GM12878 (cell line): ENCODE data around the gene CCDC57. TPM values are rescaled to one million over a fixed set of nuclear protein-coding genes. Genes with fewer than 3 reads are reported as not detected.

Experiments
- ATAC-seq: fragments of 200-7000 bp; cut with Tn5 transposase; 3 replicates; pipeline ENCODE4 v1.9.1; 2020; ENCODE audit warnings: mild to moderate bottlenecking, moderate library complexity
- BruUV-seq: library from RNA; stranded (reverse); fragments of 400-500 nt; replicated peaks from 2 replicates; lab custom pipeline; 2021; lab: Mats Ljungman, UMichigan
- CTCF ChIA-PET: fragments of 300-600 bp; sonication (Branson Sonifier 250); formaldehyde crosslinking; extraction: SDS; loops from one replicate; lab custom pipeline; 2021; ENCODE audit warnings: inconsistent platforms; lab: Yijun Ruan, JAX
- POLR2A ChIA-PET: fragments of 350-600 bp; formaldehyde crosslinking; extraction: SDS; loops from one replicate; lab custom pipeline; 2021; ENCODE audit warnings: inconsistent platforms; lab: Charles Lee
- RAD21 ChIA-PET: fragments of 300-600 bp; sonication (Branson Sonifier 250); formaldehyde crosslinking; loops from one replicate; lab custom pipeline; 2023; ENCODE audit warnings: antibody characterized with exemption; ENCODE audit not compliant: unreplicated experiment; lab: Charles Lee
- SMC1A ChIA-PET: fragments of 300-600 bp; sonication (Branson Sonifier 250); formaldehyde crosslinking; loops from one replicate; lab custom pipeline; 2023; ENCODE audit not compliant: unreplicated experiment, uncharacterized antibody; lab: Charles Lee
- DNase-seq: peaks from one replicate; pipeline ENCODE4 v3.0.0-alpha.2; 2011; ENCODE audit warnings: low read depth, low spot score
- FAIRE-seq: peaks from 3 replicates; lab custom pipeline; 2011; peaks lifted over from hg19 to GRCh38; lab: Jason Lieb, UNC
- H2AFZ ChIP-seq: 2 replicates; pipeline ENCODE4 v1.6.0; 2011; ENCODE audit warnings: low read depth, low read length, control low read depth; ENCODE audit not compliant: control insufficient read depth
- H3K27ac ChIP-seq: 2 replicates; pipeline ENCODE4 v1.5.1; 2011; ENCODE audit warnings: control low read depth; ENCODE audit not compliant: control insufficient read depth, insufficient read depth
- H3K27me3 ChIP-seq, 2 experiments: replicated peaks in 1 of 2; 2 replicates each; pipeline versions ENCODE4 v1.6.0 to v1.6.1; 2011; ENCODE audit warnings: low read length in 1 of 2; ENCODE audit not compliant: control insufficient read depth in 2 of 2, insufficient read depth in 2 of 2
- H3K36me3 ChIP-seq, 2 experiments: 2 replicates each; pipeline ENCODE4 v1.5.1; 2011; ENCODE audit warnings: low read length in 1 of 2; ENCODE audit not compliant: control insufficient read depth in 2 of 2, insufficient read depth in 2 of 2
- H3K4me1 ChIP-seq: 2 replicates; pipeline ENCODE4 v1.6.1; 2011; ENCODE audit warnings: mild to moderate bottlenecking, low read length, moderate library complexity, mixed read lengths; ENCODE audit not compliant: control insufficient read depth, insufficient read depth
- H3K4me2 ChIP-seq: 2 replicates; pipeline ENCODE4 v1.6.0; 2011; ENCODE audit warnings: control low read depth; ENCODE audit not compliant: control insufficient read depth, insufficient read depth
- H3K4me3 ChIP-seq: fragments of 200-600 bp; sonication (generic); 2 replicates; pipeline ENCODE4 v1.5.1; 2016
- H3K79me2 ChIP-seq: 2 replicates; pipeline ENCODE4 v1.6.0; 2011; ENCODE audit warnings: low read length; ENCODE audit not compliant: control insufficient read depth, insufficient read depth
- H3K9ac ChIP-seq: 2 replicates; pipeline ENCODE4 v1.8.0; 2011; ENCODE audit warnings: low read length, control low read depth, mixed read lengths; ENCODE audit not compliant: control insufficient read depth, insufficient read depth
- H3K9me3 ChIP-seq: replicated peaks from 3 replicates; pipeline ENCODE4 v1.5.1; 2011; ENCODE audit warnings: mild to moderate bottlenecking, low read length; ENCODE audit not compliant: control insufficient read depth, insufficient read depth
- H4K20me1 ChIP-seq: 2 replicates; pipeline ENCODE4 v1.6.0; 2011; ENCODE audit not compliant: control insufficient read depth, insufficient read depth
- ATF7 ChIP-seq: fragments of 450-650 bp; IDR thresholded peaks from 2 replicates; pipeline ENCODE4 v1.6.1; 2016; ENCODE audit warnings: low read depth, mild to moderate bottlenecking
- BCL11A ChIP-seq: IDR thresholded peaks from 2 replicates; pipeline ENCODE4 v1.6.1; 2011; ENCODE audit warnings: low read depth, low read length
- BMI1 ChIP-seq: fragments of 450-650 bp; IDR thresholded peaks from 2 replicates; pipeline ENCODE4 v1.6.1; 2016; ENCODE audit warnings: mild to moderate bottlenecking, moderate library complexity, borderline replicate concordance
- CHD2 ChIP-seq: IDR thresholded peaks from 2 replicates; pipeline ENCODE4 v1.6.1; 2011; ENCODE audit warnings: low read depth, low read length, improper control_type of control experiment, borderline replicate concordance
- MEF2A ChIP-seq: IDR thresholded peaks from 2 replicates; pipeline ENCODE4 v1.6.1; 2011; ENCODE audit warnings: low read depth, mild to moderate bottlenecking, low read length, moderate library complexity; ENCODE audit not compliant: insufficient read depth
- MYB ChIP-seq: fragments of 150-350 bp; IDR thresholded peaks from 2 replicates; pipeline ENCODE4 v1.6.1; 2014; ENCODE audit warnings: mild to moderate bottlenecking, low read depth, low read length, borderline replicate concordance
- NBN ChIP-seq: fragments of 450-650 bp; IDR thresholded peaks from 2 replicates; pipeline ENCODE4 v1.6.1; 2016
- RFX5 ChIP-seq: IDR thresholded peaks from 2 replicates; pipeline ENCODE4 v1.6.1; 2011; ENCODE audit warnings: low read depth, low read length, improper control_type of control experiment
- SREBF1 ChIP-seq: IDR thresholded peaks from 2 replicates; pipeline ENCODE4 v1.6.1; 2012; ENCODE audit warnings: mild to moderate bottlenecking, low read length
- WGBS: methylation state at CpG from one replicate; pipeline ENCODE4 v1.1.6; 2016; ENCODE audit warnings: low lambda C conversion rate; ENCODE audit not compliant: insufficient replicate concordance, insufficient coverage; ENCODE audit errors: missing lambda C conversion rate; 5-methylcytosine and 5-hydroxymethylcytosine counted together
- in situ Hi-C: fragments of 300-500 bp; cut with MboI; formaldehyde crosslinking; loops from 9 replicates; pipeline ENCODE4 v1.14.3; 2018; ENCODE audit warnings: mixed read lengths
- intact Hi-C: fragments of 100-400 bp; cut with micrococcal nuclease; formaldehyde crosslinking; loops from one replicate; pipeline ENCODE4 v1.14.2; 2022; ENCODE audit not compliant: unreplicated experiment
- polyA plus RNA-seq, 11 experiments: library from polyadenylated mRNA; depleted of rRNA in 4 of 11; unstranded in 6 of 11; stranded (reverse) in 5 of 11; fragments of >200 nt; fragmentation: Nextera tagmentation in 4 of 11; fragmentation: Illumina TruSeq in 1 of 11; extraction: Ambion mirVana in 4 of 11; extraction: Trizol in 1 of 11; gene quantifications; 1 replicate in 1 of 11; 2 replicates in 10 of 11; pipeline versions ENCODE4 v1.2.1 to v1.2.3, GENCODE V29; 2011 to 2016; ENCODE audit warnings: inconsistent platforms in 2 of 11, missing spikeins in 2 of 11, low read depth in 1 of 11
- total RNA-seq, 4 experiments: library from RNA; depleted of rRNA in 3 of 4; stranded (reverse); fragments of >200 nt in 3 of 4; fragmentation: Illumina TruSeq in 1 of 4; extraction: Trizol in 1 of 4; gene quantifications; 2 replicates each; pipeline versions ENCODE4 v1.2.1 to v1.2.3, GENCODE V29; 2013 to 2021

Gene CCDC57
- total and polyA plus RNA-seq, 10 of the 15 experiments (the other 5 are each of a cell fraction or from before 2014, with no cell fraction given): 5.4 to 123 (median 45.8) TPM

GRCh38 chr17:82239401-82239925 lies 26.8 kb upstream of the CCDC57 start:
- RAD21 ChIA-PET: interaction anchor here (0.7 kb wide), 1 partner anchor 82 kb away, joined by 3 read pairs; no protein-coding TSS in a partner anchor
- POLR2A ChIA-PET: no interaction called here
- DNase-seq (no peak), FAIRE-seq (no peak), ATAC-seq (no peak)
- peaks cover 49% of the 10 kb centered on the region for H3K4me1 ChIP-seq
- peaks cover 3% of the 10 kb centered on the region; the same call in 1 of the 2 replicates for H4K20me1 ChIP-seq
- H3K4me3 ChIP-seq: no peak overlapping the region
- CTCF ChIA-PET: interaction anchor here (0.6 to 0.9 kb wide), 2 partner anchors 62 to 64 kb away, joined by 3 read pairs; no protein-coding TSS in a partner anchor
- in situ Hi-C loops: no loop called here
- no peak overlapping the region for H2AFZ ChIP-seq
- no TSS peak for BruUV-seq
- intact Hi-C loops: no loop called here
- peaks cover 19 to 42% of the 10 kb centered on the region in 2 experiments; a peak in 3 of 4 replicates for H3K36me3 ChIP-seq
- peaks cover 21% of the 10 kb centered on the region for H3K79me2 ChIP-seq
- no peak overlapping the region for H3K9ac ChIP-seq
- H3K9me3 ChIP-seq: no peaks in the 10 kb centered on the region
- TF ChIP-seq ATF7: no peak
- no peak for TF ChIP-seq RFX5
- TF ChIP-seq BCL11A: no peak
- no peak for TF ChIP-seq BMI1
- TF ChIP-seq CHD2: no peak
- TF ChIP-seq SREBF1: no peak
- TF ChIP-seq NBN: no peak
- TF ChIP-seq MYB: no peak
- no peak for TF ChIP-seq MEF2A
- no peak overlapping the region for H3K27ac ChIP-seq
- H3K27me3 ChIP-seq: no peaks in the 10 kb centered on the region
- no peak overlapping the region for H3K4me2 ChIP-seq
- WGBS: 81% methylated on average over 17 of the region's 17 CpGs
- SMC1A ChIA-PET: interaction anchor here (1.2 kb wide), 1 partner anchor 33 kb away, joined by 3 read pairs; no protein-coding TSS in a partner anchor
